Activated T-cell treated with anti-CD3 and anti-CD28 coated beads, Interleukin-2, amount 50 U/mL, for 4 hours (primary cell): ENCODE measurements around the gene NUTM2E. TPM values are rescaled to one million over a fixed set of nuclear protein-coding genes. Genes with fewer than 3 reads are reported as not detected.

Experiments
- total RNA-seq, 3 donors: library from RNA; stranded (reverse); gene quantifications; one replicate each; pipeline ENCODE4 v1.2.1, GENCODE V29; 2021

The NUTM2E gene
- total RNA-seq, 3 donors from 2014 or later: 0.08 to 0.19 (median 0.13) TPM

Other genes starting within 250 kb of the NUTM2E start
- gene SFTPA1, start 215.8 kb upstream of the NUTM2E start, total RNA-seq: 1 to 10 TPM; 3.1 to 3.5 (median 3.1) TPM
- under 1 TPM; 0.30 to 0.53 (median 0.33) TPM for gene NUTM2B, start 123.5 kb upstream of the NUTM2E start, total RNA-seq
- gene SFTPD, start 122.4 kb downstream of the NUTM2E start, total RNA-seq: under 1 TPM; 0.29 to 0.40 (median 0.33) TPM